PC-3 (cell line): ENCODE measurements around the gene MED28. TPM values are rescaled to one million over a fixed set of nuclear protein-coding genes. Genes with fewer than 3 reads are reported as not detected.

ENCODE experiments used
- ATAC-seq: fragments of 200-7000 bp; cut with Tn5 transposase; 2 replicates; pipeline ENCODE4 v1.9.1; 2020; ENCODE audit warnings: mild to moderate bottlenecking, moderate library complexity
- BruUV-seq: library from RNA; stranded (reverse); fragments of 400-500 nt; replicated peaks from 2 replicates; lab custom pipeline; 2021; lab: Mats Ljungman, UMichigan
- CTCF ChIA-PET: fragments of 300-600 bp; sonication (Branson Sonifier 250); formaldehyde crosslinking; loops from one replicate; lab custom pipeline; 2022; ENCODE audit warnings: antibody characterized with exemption; lab: Charles Lee
- POLR2A ChIA-PET: fragments of 300-600 bp; sonication (Branson Sonifier 250); formaldehyde crosslinking; loops from one replicate; lab custom pipeline; 2022; ENCODE audit warnings: antibody characterized with exemption; ENCODE audit not compliant: unreplicated experiment; lab: Charles Lee
- DNase-seq: peaks from one replicate; pipeline ENCODE4 v3.0.0-alpha.2; 2015
- H2AFZ ChIP-seq: fragments of 300-600 bp; sonication (generic); 2 replicates; pipeline ENCODE4 v1.6.0; 2016; ENCODE audit warnings: antibody characterized with exemption, low read length
- H3F3A ChIP-seq: fragments of 300-600 bp; sonication (generic); one replicate; pipeline ENCODE4 v1.6.0; 2017; ENCODE audit warnings: antibody characterized with exemption, low read length, control low read depth, mild to moderate bottlenecking; ENCODE audit not compliant: unreplicated experiment
- H3K27ac ChIP-seq: fragments of 300-600 bp; sonication (generic); 2 replicates; pipeline ENCODE4 v1.5.1; 2016; ENCODE audit warnings: mild to moderate bottlenecking, low read length
- H3K27me3 ChIP-seq: fragments of 300-600 bp; sonication (generic); 2 replicates; pipeline ENCODE4 v1.6.1; 2016; ENCODE audit warnings: low read length, mixed read lengths
- H3K36me3 ChIP-seq: fragments of 300-600 bp; sonication (generic); 2 replicates; pipeline ENCODE4 v1.6.1; 2016; ENCODE audit warnings: low read depth, mixed run types, low read length, mixed read lengths
- H3K4me1 ChIP-seq: fragments of 300-600 bp; sonication (generic); 2 replicates; pipeline ENCODE4 v1.5.1; 2016; ENCODE audit warnings: low read length; ENCODE audit not compliant: insufficient read depth
- H3K4me2 ChIP-seq: fragments of 300-600 bp; sonication (generic); 2 replicates; pipeline ENCODE4 v1.6.0; 2016; ENCODE audit warnings: low read length
- H3K4me3 ChIP-seq: fragments of 300-600 bp; sonication (generic); 2 replicates; pipeline ENCODE4 v1.5.1; 2016; ENCODE audit warnings: mild to moderate bottlenecking, low read length, mixed read lengths
- H3K79me2 ChIP-seq: fragments of 300-600 bp; sonication (generic); 2 replicates; pipeline ENCODE4 v1.6.1; 2017; ENCODE audit warnings: low read length, mixed read lengths
- H3K9ac ChIP-seq: fragments of 300-600 bp; sonication (generic); 2 replicates; pipeline ENCODE4 v1.6.0; 2016; ENCODE audit warnings: mild to moderate bottlenecking, low read length
- H3K9me2 ChIP-seq: fragments of 300-600 bp; sonication (generic); replicated peaks from 2 replicates; pipeline ENCODE4 v1.6.1; 2016; ENCODE audit warnings: mixed run types, low read length, mixed read lengths
- H3K9me3 ChIP-seq: fragments of 300-600 bp; sonication (generic); 2 replicates; pipeline ENCODE4 v1.6.1; 2016; ENCODE audit warnings: low read length, mixed read lengths
- H4K20me1 ChIP-seq: fragments of 300-600 bp; sonication (generic); 2 replicates; pipeline ENCODE4 v1.6.1; 2016; ENCODE audit warnings: low read length, mixed read lengths
- EZH2 ChIP-seq: fragments of 300-600 bp; sonication (generic); IDR thresholded peaks from one replicate; pipeline ENCODE4 v1.6.1; 2017; ENCODE audit warnings: antibody characterized with exemption, mild to moderate bottlenecking, low read length; ENCODE audit not compliant: unreplicated experiment
- EZH2phosphoT487 ChIP-seq: fragments of 300-600 bp; sonication (generic); IDR thresholded peaks from 2 replicates; pipeline ENCODE4 v1.6.1; 2018; ENCODE audit warnings: mild to moderate bottlenecking, antibody characterized with exemption, low read length, borderline replicate concordance
- intact Hi-C: fragments of 100-400 bp; cut with micrococcal nuclease; formaldehyde crosslinking; loops from 2 replicates; pipeline ENCODE4 v1.9.0; 2023
- total RNA-seq: library from RNA; depleted of rRNA; stranded (reverse); fragments of >200 nt; gene quantifications from 2 replicates; pipeline ENCODE4 v1.2.3, GENCODE V29; 2014
- TF ChIP-seq, protein P1 (sequence below): fragments of 300-600 bp; sonication (generic); conservative IDR thresholded peaks from 2 replicates; pipeline ENCODE4 v1.5.1; 2017; ENCODE audit warnings: antibody characterized with exemption, low read depth, mild to moderate bottlenecking, low read length

The MED28 gene
- total RNA-seq, 1 experiment from 2014 or later, result 4.4 TPM

DNA sequence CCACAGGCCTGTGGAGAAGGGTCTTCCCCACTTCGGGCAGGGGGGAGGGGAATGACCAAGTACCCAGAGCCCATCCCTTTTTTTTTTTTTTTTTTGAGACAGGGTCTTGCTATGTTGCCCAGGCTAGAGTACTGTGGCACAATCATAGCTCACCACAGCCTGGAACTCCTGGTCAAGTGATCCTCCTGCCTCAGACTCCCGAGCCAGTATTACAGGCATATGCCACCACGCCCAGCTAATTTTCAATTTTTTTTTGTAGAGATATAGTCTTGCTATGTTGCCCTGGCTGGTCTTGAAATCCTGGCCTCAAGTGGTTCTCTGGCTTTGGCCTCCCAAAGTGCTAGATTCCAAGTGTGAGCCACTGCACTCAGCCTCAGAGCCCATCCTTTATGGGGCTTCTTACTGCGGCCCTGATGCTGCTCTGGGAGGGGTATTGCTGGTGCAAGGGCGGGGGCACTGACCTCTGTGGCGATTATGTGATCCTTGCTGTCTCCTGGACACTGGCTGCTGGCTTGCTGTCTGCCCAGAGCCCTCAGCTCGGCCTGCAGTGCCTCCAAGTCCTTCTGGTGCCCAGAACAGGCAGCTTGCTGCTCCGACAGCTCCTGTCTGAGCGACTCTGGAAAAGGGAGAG is 32.9 kb downstream of the MED28 start:
- no peak overlapping the region for H3K4me2 ChIP-seq
- no peak for ATAC-seq
- no peak overlapping the region for H3K4me3 ChIP-seq
- H3K79me2 ChIP-seq, result no peaks in the 10 kb centered on the region
- no peaks in the 10 kb centered on the region for H3K4me1 ChIP-seq
- no peak overlapping the region for H3K9ac ChIP-seq
- H3F3A ChIP-seq, result no peaks in the 10 kb centered on the region
- intact Hi-C loops, result no loop called here
- no peaks in the 10 kb centered on the region for H3K9me2 ChIP-seq
- no peaks in the 10 kb centered on the region for H3K27me3 ChIP-seq
- H3K27ac ChIP-seq, result no peak overlapping the region
- TF ChIP-seq EZH2 (no peak), EZH2phosphoT487 (no peak)
- TF ChIP-seq, protein P1, sequence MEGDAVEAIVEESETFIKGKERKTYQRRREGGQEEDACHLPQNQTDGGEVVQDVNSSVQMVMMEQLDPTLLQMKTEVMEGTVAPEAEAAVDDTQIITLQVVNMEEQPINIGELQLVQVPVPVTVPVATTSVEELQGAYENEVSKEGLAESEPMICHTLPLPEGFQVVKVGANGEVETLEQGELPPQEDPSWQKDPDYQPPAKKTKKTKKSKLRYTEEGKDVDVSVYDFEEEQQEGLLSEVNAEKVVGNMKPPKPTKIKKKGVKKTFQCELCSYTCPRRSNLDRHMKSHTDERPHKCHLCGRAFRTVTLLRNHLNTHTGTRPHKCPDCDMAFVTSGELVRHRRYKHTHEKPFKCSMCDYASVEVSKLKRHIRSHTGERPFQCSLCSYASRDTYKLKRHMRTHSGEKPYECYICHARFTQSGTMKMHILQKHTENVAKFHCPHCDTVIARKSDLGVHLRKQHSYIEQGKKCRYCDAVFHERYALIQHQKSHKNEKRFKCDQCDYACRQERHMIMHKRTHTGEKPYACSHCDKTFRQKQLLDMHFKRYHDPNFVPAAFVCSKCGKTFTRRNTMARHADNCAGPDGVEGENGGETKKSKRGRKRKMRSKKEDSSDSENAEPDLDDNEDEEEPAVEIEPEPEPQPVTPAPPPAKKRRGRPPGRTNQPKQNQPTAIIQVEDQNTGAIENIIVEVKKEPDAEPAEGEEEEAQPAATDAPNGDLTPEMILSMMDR, result no peak
- CTCF ChIA-PET, result no interaction called here
- POLR2A ChIA-PET, result interaction anchor here (0.5 kb wide), 1 partner anchor 1366 kb away, joined by 3 read pairs; no protein-coding TSS in a partner anchor
- DNase-seq, result no peak
- no peaks in the 10 kb centered on the region for H3K9me3 ChIP-seq
- no peak overlapping the region for H2AFZ ChIP-seq
- BruUV-seq, result no TSS peak
- no peaks in the 10 kb centered on the region for H3K36me3 ChIP-seq
- no peaks in the 10 kb centered on the region for H4K20me1 ChIP-seq

DNA sequence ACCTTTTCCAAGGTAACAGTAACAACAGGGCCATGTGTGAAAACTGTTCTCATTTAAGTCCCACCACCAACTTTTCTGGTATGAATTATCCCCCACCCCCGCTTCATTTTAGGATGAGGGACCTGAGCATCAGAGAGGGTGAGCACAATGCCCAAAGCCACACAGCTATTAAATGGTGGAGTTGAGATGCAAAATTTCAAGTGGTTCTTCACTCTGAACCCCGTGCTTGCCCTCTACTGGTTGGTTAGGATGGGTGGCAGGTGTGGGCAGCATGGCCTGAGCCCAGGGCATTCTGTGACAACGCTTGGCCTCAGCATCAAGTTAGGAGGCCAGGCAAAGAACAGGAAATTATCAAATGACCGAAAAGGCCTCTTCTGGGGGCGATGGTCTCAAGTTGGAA is 33.5 kb downstream of the MED28 start:
- POLR2A ChIA-PET, result no interaction called here
- ATAC-seq, result no peak
- CTCF ChIA-PET, result no interaction called here

DNA sequence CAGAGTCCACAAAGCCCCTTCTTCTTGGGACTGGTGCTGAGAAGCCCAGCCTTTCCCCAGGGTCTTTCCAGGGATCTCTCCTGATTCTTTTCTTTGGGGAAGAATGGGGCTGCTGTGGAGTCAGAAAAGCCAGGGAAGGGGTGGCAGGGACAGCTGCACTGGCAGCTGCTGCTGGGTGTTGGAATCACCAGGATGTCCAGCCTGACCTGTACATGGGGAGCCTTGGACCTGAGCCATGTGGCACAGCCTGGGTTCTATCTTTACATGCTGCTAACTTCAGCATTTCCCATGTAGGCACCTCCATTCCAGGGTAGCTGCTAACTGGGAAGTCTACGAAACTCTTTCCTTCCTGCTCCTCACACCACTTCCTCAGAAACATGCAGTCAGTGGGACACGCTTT is 36.0 kb downstream of the MED28 start:
- CTCF ChIA-PET, result no interaction called here
- no peak for ATAC-seq
- no peak for TF ChIP-seq EZH2
- TF ChIP-seq EZH2phosphoT487, result no peak
- TF ChIP-seq, protein P1, result no peak
- no peak overlapping the region for H3K9ac ChIP-seq
- H3K4me1 ChIP-seq, result no peaks in the 10 kb centered on the region
- POLR2A ChIA-PET, result no interaction called here
- no peak overlapping the region for H3K27ac ChIP-seq
- BruUV-seq, result no TSS peak
- no peak overlapping the region for H3K4me2 ChIP-seq
- no peak overlapping the region for H2AFZ ChIP-seq
- H3F3A ChIP-seq, result no peaks in the 10 kb centered on the region
- no peaks in the 10 kb centered on the region for H3K36me3 ChIP-seq
- no peaks in the 10 kb centered on the region for H4K20me1 ChIP-seq
- H3K4me3 ChIP-seq, result no peak overlapping the region
- no peaks in the 10 kb centered on the region for H3K9me2 ChIP-seq
- no peaks in the 10 kb centered on the region for H3K9me3 ChIP-seq
- intact Hi-C loops, result no loop called here
- H3K79me2 ChIP-seq, result no peaks in the 10 kb centered on the region
- no peaks in the 10 kb centered on the region for H3K27me3 ChIP-seq
- DNase-seq, result no peak

More for the DNA sequence above, 33.5 kb downstream of the MED28 start:
- TF ChIP-seq EZH2phosphoT487, result no peak
- TF ChIP-seq, protein P1, result peak; percentile 46; the same call in 1 of the 2 replicates
- no peaks in the 10 kb centered on the region for H3K4me1 ChIP-seq
- no peak overlapping the region for H2AFZ ChIP-seq
- H3K36me3 ChIP-seq, result no peaks in the 10 kb centered on the region
- no peak overlapping the region for H3K9ac ChIP-seq
- no peak overlapping the region for H3K4me2 ChIP-seq
- no peaks in the 10 kb centered on the region for H3K9me3 ChIP-seq
- no peak overlapping the region for H3K4me3 ChIP-seq
- no peaks in the 10 kb centered on the region for H3F3A ChIP-seq
- no peaks in the 10 kb centered on the region for H4K20me1 ChIP-seq
- no peaks in the 10 kb centered on the region for H3K79me2 ChIP-seq
- no peaks in the 10 kb centered on the region for H3K27me3 ChIP-seq
- no TSS peak for BruUV-seq
- intact Hi-C loops, result no loop called here
- no peaks in the 10 kb centered on the region for H3K9me2 ChIP-seq
- H3K27ac ChIP-seq, result no peak overlapping the region
- DNase-seq, result peak; percentile 21
